Mucosa of gallbladder (tissue), 1 donor: Measurements from ENCODE around the gene NOL4L. TPM values are rescaled to one million over a fixed set of nuclear protein-coding genes. Genes with fewer than 3 reads are reported as not detected.

Experiments used
- DNase-seq: peaks from one replicate; pipeline ENCODE4 v3.0.0-alpha.2; 2020; ENCODE audit warnings: low spot score
- total RNA-seq: library from RNA; stranded (reverse); gene quantifications from one replicate; pipeline ENCODE4 v1.2.1, GENCODE V29; 2021
- donor health status: DM: no; HTN: no; CAD: no.

Gene NOL4L
- total RNA-seq, 1 donor from 2014 or later: 53.0 TPM

- no peak for DNase-seq
Observed at GRCh38 chr20:32541323-32542258, 43.5 kb downstream of the NOL4L start.

DNA sequence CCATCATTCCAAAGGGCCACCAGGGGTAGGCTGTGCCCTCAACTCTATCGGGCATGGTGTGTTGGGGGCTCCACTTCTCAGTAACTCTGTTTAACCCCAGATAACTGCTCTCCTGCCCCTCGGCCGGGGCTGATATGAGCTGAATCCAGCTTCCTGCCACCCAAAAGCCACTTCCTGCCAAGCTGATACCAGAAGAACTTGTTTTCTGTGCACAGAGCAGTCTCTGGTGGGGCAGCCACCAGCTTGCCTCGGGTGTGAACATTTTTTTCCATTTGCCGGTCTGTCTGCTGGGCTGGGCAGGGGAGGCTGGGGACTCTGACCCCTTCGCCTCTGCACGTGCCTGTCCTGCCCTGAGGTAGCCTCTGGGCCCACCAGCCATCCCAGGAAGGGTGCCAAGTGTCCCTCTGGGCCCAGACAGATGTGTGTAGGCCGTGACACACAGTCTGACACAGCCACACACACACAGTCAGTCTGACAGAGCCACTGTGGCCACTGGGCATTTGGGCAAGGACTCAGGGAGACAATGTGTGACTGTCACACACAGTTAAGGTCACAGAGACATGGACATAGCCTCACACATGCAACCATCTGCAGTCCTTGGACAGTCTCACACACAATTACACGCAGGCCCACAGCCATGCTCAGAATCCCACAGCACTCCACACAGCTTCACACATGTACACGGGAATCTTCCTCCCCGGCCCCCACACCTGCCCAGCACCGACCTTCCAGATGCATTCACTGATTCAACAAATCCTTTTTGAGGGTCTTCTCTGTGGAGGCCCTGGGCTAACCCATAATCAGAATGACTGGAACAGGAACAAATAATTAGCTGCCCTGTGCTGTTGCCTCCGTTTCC lies 45.1 kb downstream of the NOL4L start:
- DNase-seq: peak; percentile 41

- no peak for DNase-seq
Observed at GRCh38 chr20:32539026-32539816, 45.9 kb downstream of the NOL4L start.

DNA sequence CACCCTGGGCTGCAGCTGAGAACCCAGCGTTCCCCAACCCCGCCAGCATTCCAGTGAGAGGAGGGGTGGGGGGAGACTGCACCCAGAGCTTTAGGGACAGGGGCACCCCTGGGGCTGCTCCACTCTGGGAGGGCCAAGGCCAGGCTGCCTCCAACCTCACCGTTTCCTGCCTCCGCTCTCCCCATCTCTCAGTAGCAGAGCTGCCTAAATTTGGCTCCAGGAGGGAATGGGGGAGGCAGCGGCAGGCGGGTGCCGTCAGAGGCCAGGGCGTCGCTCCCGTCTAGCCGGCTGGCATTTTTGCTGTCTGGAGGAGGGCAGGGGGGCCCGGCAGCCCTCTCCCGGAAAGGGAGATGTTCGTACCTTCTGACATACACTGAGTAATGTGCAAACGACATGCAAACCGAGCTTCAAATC lies 46.6 kb downstream of the NOL4L start:
- DNase-seq: no peak

GRCh38 chr20:32537657-32538525 lies 47.2 kb downstream of the NOL4L start:
- DNase-seq: no peak

GRCh38 chr20:32536851-32537656 lies 48.1 kb downstream of the NOL4L start:
- DNase-seq: peak; percentile 90

- peak; percentile 55 for DNase-seq
Observed at GRCh38 chr20:32535953-32536823, 48.9 kb downstream of the NOL4L start.

GRCh38 chr20:32535316-32535952 lies 49.7 kb downstream of the NOL4L start:
- DNase-seq: no peak

DNA sequence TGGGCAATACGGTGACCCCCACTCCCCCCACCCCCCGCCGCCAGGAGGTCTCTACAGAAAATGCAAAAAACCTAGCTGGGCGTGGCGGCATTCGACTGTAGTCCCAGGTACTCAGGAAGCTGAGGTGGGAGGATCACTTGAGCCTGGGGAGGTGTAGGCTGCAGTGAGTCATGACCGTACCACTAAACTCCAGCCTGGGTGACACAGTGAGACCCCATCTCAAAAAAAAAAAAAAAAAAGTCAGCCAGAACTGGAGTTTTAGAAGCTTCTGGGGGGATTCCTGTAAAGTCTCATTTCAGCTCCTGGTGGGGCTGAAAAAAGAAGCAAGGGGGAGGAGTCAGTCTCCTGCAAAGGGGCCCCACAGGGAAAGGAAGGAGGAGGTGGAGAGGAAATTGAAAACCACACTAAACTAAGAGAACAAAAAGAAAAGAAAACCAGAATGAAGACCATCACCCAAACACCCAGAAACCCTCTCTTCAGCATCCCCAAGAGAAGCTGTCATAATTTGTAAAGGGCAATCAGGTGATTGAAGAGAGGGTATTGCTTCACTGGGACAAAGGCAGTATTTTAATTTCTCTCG lies 50.4 kb downstream of the NOL4L start:
- DNase-seq: no peak

DNA sequence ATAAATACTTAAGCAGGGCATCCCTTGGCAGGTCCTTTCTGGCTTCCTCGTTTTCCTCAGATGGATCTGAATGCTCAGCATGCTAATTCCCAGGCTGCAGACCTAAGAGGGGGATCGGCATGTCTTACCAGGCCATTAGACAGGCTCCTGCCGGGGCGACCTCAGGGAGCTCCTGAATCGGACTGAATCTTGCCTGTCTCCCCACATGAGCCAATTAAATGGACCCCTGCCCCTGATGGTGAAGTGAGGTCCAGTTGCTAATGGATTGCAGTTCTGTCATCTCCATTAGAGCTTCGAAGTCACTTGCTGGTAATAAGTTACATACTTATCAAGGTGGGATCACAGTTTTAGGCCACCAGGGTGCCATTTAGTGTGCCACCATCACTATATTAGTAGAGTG lies 51.4 kb downstream of the NOL4L start:
- DNase-seq: no peak

DNA sequence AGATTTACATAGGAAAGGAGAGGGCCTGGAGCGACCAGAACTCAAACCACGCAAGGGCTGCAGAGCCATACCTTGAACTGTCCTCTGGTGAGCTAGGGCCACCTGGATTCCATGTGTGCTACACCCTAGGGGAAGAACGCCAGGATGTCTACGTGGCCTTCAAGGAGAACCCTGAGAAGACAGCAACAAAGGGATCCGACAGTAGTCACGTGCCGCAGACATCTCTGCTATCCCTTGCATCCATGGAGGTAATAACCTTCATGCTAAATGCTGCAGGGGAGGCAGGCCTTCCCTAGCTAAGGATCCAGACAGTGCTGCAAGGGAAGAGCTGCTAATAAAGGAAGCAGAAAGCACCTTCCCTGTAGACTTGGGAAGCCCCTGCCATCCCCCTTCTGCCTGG lies 52.9 kb downstream of the NOL4L start:
- no peak for DNase-seq

GRCh38 chr20:32528905-32529670 lies 56.0 kb downstream of the NOL4L start:
- DNase-seq: no peak

DNA sequence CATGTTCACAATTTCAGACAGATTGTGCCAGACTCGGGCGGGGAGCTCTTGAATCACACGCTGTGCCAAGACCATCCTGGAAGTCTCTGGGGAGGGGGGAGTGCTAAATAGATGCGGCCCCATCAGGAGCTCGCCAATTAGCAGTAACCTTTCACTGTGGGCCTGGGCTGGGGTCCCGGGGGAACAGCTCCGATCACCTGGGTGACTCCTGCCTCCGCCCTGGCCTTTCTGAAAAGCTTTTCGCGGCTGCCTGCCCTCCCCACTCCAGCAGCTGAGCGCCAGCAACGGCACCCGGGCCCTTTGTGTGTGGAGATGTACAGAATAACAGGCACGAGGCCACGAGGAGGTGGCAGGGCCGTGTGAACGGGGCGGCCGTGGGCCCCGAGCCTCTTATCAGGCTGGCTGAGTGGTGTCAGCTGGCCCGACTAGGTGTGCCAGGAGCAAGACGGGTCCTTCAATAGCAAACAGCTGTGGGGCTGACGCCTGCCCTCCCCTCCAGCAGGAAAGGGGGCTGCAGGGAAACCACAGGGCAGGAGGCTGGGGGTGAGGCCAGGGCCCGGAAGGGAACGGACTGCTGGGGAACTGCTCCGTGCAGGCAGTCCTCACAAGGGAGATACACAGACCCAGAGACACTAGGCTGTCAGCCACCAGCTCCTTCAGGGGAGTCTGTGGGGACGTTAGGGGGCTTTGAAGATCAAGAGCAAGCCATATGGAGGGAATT lies 56.8 kb downstream of the NOL4L start:
- no peak for DNase-seq

DNA sequence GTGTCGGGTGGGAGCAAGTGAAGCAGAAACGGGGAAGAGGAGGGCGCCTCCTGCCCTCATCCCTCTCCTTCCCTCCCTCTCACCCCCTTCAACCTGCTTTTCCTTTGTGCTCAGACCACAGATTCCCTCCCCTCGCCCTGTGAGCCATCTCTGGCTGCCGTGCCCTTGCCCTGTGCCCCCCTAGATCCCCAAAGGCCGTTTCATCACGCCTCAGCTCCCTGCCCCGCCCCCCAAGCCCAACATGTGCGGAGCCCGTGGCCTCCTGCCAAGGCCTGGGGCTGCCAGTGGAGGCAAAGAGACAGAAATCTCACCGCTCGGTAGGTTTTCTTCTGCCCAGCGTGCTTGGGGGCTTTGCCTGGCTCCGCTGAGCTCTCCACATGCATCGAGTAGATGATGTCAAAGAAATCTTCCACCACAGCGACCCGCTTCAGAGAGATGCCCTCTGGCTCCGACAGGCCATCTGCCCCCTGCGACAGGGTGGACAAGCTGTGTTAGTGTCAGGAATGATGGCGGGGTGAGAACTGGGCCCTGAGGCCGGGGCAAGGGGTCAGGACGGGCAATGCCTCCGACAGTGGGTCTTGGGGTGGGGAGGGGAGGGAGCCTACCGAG lies 57.6 kb downstream of the NOL4L start:
- DNase-seq: no peak

- no peak for DNase-seq
Observed at GRCh38 chr20:32527052-32527446, 58.1 kb downstream of the NOL4L start.

DNA sequence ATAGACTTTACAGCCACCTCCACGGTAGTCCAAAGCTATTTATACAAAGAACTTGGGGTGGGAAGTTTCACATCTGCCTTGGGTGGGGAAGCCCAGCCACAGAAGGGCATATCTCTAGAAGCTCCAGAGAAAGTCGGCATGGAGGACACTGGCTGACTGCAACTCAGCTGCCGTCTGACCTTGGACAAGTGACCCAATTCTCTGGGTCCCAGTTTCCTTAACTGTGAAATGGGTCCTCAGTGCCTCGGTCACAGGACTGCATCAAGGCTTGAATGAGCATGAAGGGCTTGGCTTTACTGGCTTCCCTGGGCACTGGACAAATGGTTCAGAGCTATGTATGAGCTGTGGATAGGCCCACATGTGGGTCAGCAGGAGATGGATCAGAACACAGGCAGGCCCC lies 58.6 kb downstream of the NOL4L start:
- DNase-seq: no peak
